ENCODE data around the gene C4orf46.

The C4orf46 gene

GRCh38 chr4:158682066-158682465, 10.4 kb upstream of the C4orf46 start:
- DNase-seq (ENCODE audit: low read depth) = no peak
- TF ChIP-seq POLR2A (IDR thresholded peaks at IDR 0.05; ENCODE audit: extremely low read depth, insufficient read length) = no peak
- no peak overlapping the region for H3K4me3 ChIP-seq (ENCODE audit: low read depth, low read length)

- no peak for DNase-seq (ENCODE audit: low read depth)
- H3K4me3 ChIP-seq (ENCODE audit: low read depth, low read length) = no peak overlapping the region
- no peak for TF ChIP-seq MYC (IDR thresholded peaks at IDR 0.05; ENCODE audit: low read depth, low read length)
- TF ChIP-seq POLR2A (IDR thresholded peaks at IDR 0.05; ENCODE audit: extremely low read depth, insufficient read length) = no peak
- TF ChIP-seq CTCF (IDR thresholded peaks at IDR 0.05; ENCODE audit: low read depth, low read length) = no peak
- TF ChIP-seq MAX (IDR thresholded peaks at IDR 0.05; ENCODE audit: low read depth, low read length) = no peak
Measured at GRCh38 chr4:158681629-158682028, 9.9 kb upstream of the C4orf46 start.

GRCh38 chr4:158678767-158679166, 7.1 kb upstream of the C4orf46 start:
- no peak for DNase-seq (ENCODE audit: low read depth)
- H3K4me3 ChIP-seq (ENCODE audit: low read depth, low read length) = no peak overlapping the region
- TF ChIP-seq MAX (IDR thresholded peaks at IDR 0.05; ENCODE audit: low read depth, low read length) (no peak), CTCF (IDR thresholded peaks at IDR 0.05; ENCODE audit: low read depth, low read length) (no peak), POLR2A (IDR thresholded peaks at IDR 0.05; ENCODE audit: extremely low read depth, insufficient read length) (no peak), MYC (IDR thresholded peaks at IDR 0.05; ENCODE audit: low read depth, low read length) (no peak)

GRCh38 chr4:158676076-158676475, 4.4 kb upstream of the C4orf46 start:
- no peak overlapping the region for H3K4me3 ChIP-seq (ENCODE audit: low read depth, low read length)
- TF ChIP-seq MYC (IDR thresholded peaks at IDR 0.05; ENCODE audit: low read depth, low read length) = no peak
- no peak for TF ChIP-seq MAX (IDR thresholded peaks at IDR 0.05; ENCODE audit: low read depth, low read length)
- TF ChIP-seq CTCF (IDR thresholded peaks at IDR 0.05; ENCODE audit: low read depth, low read length) = no peak
- TF ChIP-seq POLR2A (IDR thresholded peaks at IDR 0.05; ENCODE audit: extremely low read depth, insufficient read length) = no peak
- no peak for DNase-seq (ENCODE audit: low read depth)

GRCh38 chr4:158673633-158674032, 1.9 kb upstream of the C4orf46 start:
- DNase-seq (ENCODE audit: low read depth) = no peak
- H3K4me3 ChIP-seq (ENCODE audit: low read depth, low read length) = no peak overlapping the region
- no peak for TF ChIP-seq MYC (IDR thresholded peaks at IDR 0.05; ENCODE audit: low read depth, low read length)
- TF ChIP-seq MAX (IDR thresholded peaks at IDR 0.05; ENCODE audit: low read depth, low read length) = no peak
- no peak for TF ChIP-seq POLR2A (IDR thresholded peaks at IDR 0.05; ENCODE audit: extremely low read depth, insufficient read length)
- TF ChIP-seq CTCF (IDR thresholded peaks at IDR 0.05; ENCODE audit: low read depth, low read length) = no peak

GRCh38 chr4:158671915-158672806, 474 bp upstream of the C4orf46 start, which contains the start of gene ETFDH:
ETFDH (plus strand) TSS chr4:158672296; CDS start chr4:158672457, 161 bp downstream.
- H3K4me3 ChIP-seq (ENCODE audit: low read depth, low read length) = peak within 1 kb of the TSS; percentile 96
- peak; percentile 47 for TF ChIP-seq MAX (IDR thresholded peaks at IDR 0.05; ENCODE audit: low read depth, low read length)
- TF ChIP-seq CTCF (IDR thresholded peaks at IDR 0.05; ENCODE audit: low read depth, low read length) = peak; percentile 35
- TF ChIP-seq POLR2A (IDR thresholded peaks at IDR 0.05; ENCODE audit: extremely low read depth, insufficient read length) = peak; percentile 29
- peak; percentile 76 for TF ChIP-seq MYC (IDR thresholded peaks at IDR 0.05; ENCODE audit: low read depth, low read length)
- DNase-seq (ENCODE audit: low read depth) = peak; percentile 99

All from NB4 (cell line).